Activated B cell treated with CpG ODN at 0.5 μM for 24 hours (primary cell): ENCODE data around the gene SLC8A1. TPM values are rescaled to one million over a fixed set of nuclear protein-coding genes. Genes with fewer than 3 reads are reported as not detected.

Experiments
- ATAC-seq: fragments of 200-7000 bp; cut with Tn5 transposase; one replicate; pipeline ENCODE4 v1.10.0; 2021; ENCODE audit warnings: low read depth, mild to moderate bottlenecking, moderate library complexity
- CTCF ChIA-PET: fragments of 350-600 bp; sonication (Branson Sonifier 250); formaldehyde crosslinking; loops from one replicate; lab custom pipeline; 2021; ENCODE audit warnings: antibody characterized with exemption; lab: Charles Lee
- POLR2A ChIA-PET: fragments of 350-600 bp; sonication (Branson Sonifier 250); formaldehyde crosslinking; loops from one replicate; lab custom pipeline; 2021; ENCODE audit warnings: antibody characterized with exemption; lab: Charles Lee
- DNase-seq: peaks from one replicate; pipeline ENCODE4 v3.0.0; 2022
- H3K27ac Mint-ChIP-seq: one replicate; pipeline ENCODE4 v1.8.0; 2020; ENCODE audit warnings: mixed read lengths
- H3K27me3 Mint-ChIP-seq: one replicate; pipeline ENCODE4 v1.8.0; 2021; ENCODE audit warnings: mixed read lengths
- H3K36me3 Mint-ChIP-seq: one replicate; pipeline ENCODE4 v1.8.0; 2021; ENCODE audit warnings: low read depth, mixed read lengths
- H3K4me1 Mint-ChIP-seq: one replicate; pipeline ENCODE4 v1.8.0; 2021; ENCODE audit warnings: mixed read lengths
- H3K4me3 Mint-ChIP-seq: one replicate; pipeline ENCODE4 v1.8.0; 2020; ENCODE audit warnings: mild to moderate bottlenecking, mixed read lengths
- H3K9me3 Mint-ChIP-seq: one replicate; pipeline ENCODE4 v1.8.0; 2020; ENCODE audit warnings: mixed read lengths
- intact Hi-C: fragments of 100-400 bp; cut with micrococcal nuclease; formaldehyde crosslinking; loops from one replicate; pipeline ENCODE4 v1.15.1; 2024
- total RNA-seq: library from RNA; stranded (reverse); gene quantifications from 2 replicates; pipeline ENCODE4 v1.2.3, GENCODE V29; 2022
- TF ChIP-seq, protein P1 (sequence below): fragments of 200-600 bp; IDR thresholded peaks from one replicate; pipeline ENCODE4 v1.8.0; 2022; ENCODE audit warnings: antibody characterized with exemption, mild to moderate bottlenecking

SLC8A1 gene
- total RNA-seq, 1 donor from 2014 or later = 0.04 TPM

DNA sequence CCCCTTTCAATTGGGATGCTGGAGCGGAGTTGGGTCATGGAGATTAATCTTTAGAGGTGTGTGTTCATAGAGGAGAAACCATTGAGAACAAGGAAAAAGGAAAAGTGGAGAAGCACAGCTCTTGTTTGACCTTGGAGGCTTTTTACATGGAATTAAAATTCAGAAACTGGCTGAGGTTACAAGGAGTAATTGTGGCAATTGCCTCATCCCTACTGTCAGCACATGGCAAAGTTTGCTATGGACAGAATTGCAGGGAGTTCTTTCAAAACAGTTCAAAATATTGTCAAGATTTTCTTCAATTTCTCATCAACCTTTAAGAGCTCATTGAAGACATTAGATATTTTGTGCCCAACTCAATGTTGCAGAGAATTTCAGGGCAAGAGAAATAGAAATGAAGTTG is 232.7 kb downstream of the SLC8A1 start:
- DNase-seq (no peak), ATAC-seq (no peak)
- ChIA-PET POLR2A (no interaction called here), CTCF (no interaction called here)
- Mint-ChIP-seq H3K36me3 (no peaks in the 10 kb centered on the region), H3K4me3 (no peak overlapping the region), H3K27ac (no peak overlapping the region), H3K4me1 (no peaks in the 10 kb centered on the region), H3K9me3 (peaks cover 4% of the 10 kb centered on the region), H3K27me3 (no peaks in the 10 kb centered on the region)
- intact Hi-C loops = no loop called here
- TF ChIP-seq, protein P1, sequence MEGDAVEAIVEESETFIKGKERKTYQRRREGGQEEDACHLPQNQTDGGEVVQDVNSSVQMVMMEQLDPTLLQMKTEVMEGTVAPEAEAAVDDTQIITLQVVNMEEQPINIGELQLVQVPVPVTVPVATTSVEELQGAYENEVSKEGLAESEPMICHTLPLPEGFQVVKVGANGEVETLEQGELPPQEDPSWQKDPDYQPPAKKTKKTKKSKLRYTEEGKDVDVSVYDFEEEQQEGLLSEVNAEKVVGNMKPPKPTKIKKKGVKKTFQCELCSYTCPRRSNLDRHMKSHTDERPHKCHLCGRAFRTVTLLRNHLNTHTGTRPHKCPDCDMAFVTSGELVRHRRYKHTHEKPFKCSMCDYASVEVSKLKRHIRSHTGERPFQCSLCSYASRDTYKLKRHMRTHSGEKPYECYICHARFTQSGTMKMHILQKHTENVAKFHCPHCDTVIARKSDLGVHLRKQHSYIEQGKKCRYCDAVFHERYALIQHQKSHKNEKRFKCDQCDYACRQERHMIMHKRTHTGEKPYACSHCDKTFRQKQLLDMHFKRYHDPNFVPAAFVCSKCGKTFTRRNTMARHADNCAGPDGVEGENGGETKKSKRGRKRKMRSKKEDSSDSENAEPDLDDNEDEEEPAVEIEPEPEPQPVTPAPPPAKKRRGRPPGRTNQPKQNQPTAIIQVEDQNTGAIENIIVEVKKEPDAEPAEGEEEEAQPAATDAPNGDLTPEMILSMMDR = no peak

DNA sequence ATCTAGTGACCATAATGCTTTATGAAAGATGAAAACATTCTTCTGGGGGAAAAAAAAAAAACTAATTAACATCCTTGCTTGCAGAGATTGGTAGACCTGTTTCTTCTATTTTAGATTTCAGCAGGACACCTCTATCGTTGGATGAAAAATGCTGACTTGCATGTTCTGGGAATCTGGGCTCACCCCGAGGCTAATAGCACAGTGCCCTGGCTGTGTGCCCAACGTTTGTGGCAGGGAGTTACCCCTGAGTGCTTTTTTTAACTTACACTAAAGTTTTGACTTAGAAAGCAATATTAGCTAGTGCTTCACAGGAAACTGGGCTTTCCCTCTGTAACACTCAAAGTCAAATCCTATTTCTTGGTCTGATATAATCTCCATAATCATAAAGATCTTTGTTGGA is 233.2 kb downstream of the SLC8A1 start:
- DNase-seq (no peak), ATAC-seq (no peak)
- H3K4me1 Mint-ChIP-seq = no peaks in the 10 kb centered on the region
- CTCF ChIA-PET = no interaction called here
- intact Hi-C loops = no loop called here
- no peak overlapping the region for H3K4me3 Mint-ChIP-seq
- no peaks in the 10 kb centered on the region for H3K36me3 Mint-ChIP-seq
- H3K9me3 Mint-ChIP-seq = peaks cover 4% of the 10 kb centered on the region
- POLR2A ChIA-PET = no interaction called here
- TF ChIP-seq, protein P1 = no peak
- H3K27ac Mint-ChIP-seq = no peak overlapping the region
- no peaks in the 10 kb centered on the region for H3K27me3 Mint-ChIP-seq

DNA sequence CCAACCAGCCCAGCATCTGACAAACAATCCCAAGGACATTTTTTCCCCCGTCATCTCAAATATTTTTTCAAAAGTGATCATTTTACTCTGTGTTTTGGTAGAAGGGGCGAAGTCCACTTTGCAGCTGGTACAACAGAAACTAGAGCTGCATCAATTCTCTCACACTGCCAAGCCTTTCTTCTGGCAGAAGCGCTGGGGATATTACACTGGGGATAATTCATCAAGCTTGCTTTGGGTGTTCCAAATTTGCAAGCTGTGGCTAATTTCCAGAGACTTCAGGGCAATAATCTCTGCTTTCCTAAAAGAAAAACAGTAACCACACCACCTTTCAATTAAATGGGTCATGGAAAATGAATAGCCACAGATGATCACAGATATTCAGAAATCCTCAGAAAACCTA is 238.3 kb downstream of the SLC8A1 start:
- H3K9me3 Mint-ChIP-seq = peaks cover 4% of the 10 kb centered on the region
- no peak for DNase-seq
- no peaks in the 10 kb centered on the region for H3K27me3 Mint-ChIP-seq
- ATAC-seq = no peak
- H3K4me1 Mint-ChIP-seq = peaks cover 8% of the 10 kb centered on the region
- ChIA-PET CTCF (interaction anchor here (1.3 kb wide), 1 partner anchor 339 kb away, joined by 3 read pairs; no protein-coding TSS in a partner anchor), POLR2A (no interaction called here)
- TF ChIP-seq, protein P1 = no peak
- H3K27ac Mint-ChIP-seq = no peak overlapping the region
- H3K36me3 Mint-ChIP-seq = no peaks in the 10 kb centered on the region
- no peak overlapping the region for H3K4me3 Mint-ChIP-seq
- intact Hi-C loops = no loop called here

DNA sequence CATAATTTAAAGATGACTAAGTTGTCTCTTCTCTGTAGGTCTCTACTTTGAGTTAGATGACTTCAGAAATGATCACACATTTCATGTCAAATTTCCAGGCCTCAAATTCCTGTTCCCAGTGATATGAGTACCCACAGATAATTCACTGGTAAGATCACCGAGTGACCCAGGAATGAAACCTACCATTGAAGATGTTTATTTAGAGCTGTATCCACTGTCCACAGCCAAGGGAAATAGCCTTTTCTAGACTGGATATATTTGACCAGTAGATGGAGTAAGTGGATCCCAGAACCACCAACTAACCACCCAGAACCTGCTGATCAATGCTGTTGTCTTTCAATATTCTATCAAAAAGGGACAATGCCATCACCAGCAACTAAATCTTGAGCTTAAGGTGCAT is 238.8 kb downstream of the SLC8A1 start:
- H3K4me3 Mint-ChIP-seq = no peak overlapping the region
- peaks cover 8% of the 10 kb centered on the region for H3K4me1 Mint-ChIP-seq
- no peak for ATAC-seq
- ChIA-PET CTCF (interaction anchor here (1.3 kb wide), 1 partner anchor 340 kb away, joined by 3 read pairs; no protein-coding TSS in a partner anchor), POLR2A (no interaction called here)
- no peak for DNase-seq
- no peaks in the 10 kb centered on the region for H3K27me3 Mint-ChIP-seq
- H3K36me3 Mint-ChIP-seq = no peaks in the 10 kb centered on the region
- H3K9me3 Mint-ChIP-seq = peaks cover 4% of the 10 kb centered on the region
- TF ChIP-seq, protein P1 = no peak
- intact Hi-C loops = no loop called here
- H3K27ac Mint-ChIP-seq = no peak overlapping the region

DNA sequence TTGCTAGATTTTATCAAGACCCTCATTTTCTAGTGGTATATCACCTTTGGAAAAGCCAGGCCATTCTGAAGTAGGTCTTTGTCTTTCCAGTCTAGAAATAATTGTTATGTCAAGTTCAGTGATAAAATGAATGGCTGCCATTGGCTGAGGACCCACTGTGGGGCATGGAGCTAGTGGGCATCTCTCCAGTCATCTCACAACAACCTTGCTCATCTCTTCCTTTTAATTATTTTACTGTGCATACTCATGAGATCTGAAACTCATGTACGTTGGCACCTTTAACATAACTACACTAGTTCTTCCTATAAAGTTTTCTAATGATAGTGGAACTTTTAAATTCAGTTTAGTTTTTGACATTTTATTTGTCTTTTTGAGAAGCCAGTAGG is 240.9 kb downstream of the SLC8A1 start:
- no peak overlapping the region for H3K4me3 Mint-ChIP-seq
- ATAC-seq = no peak
- CTCF ChIA-PET = no interaction called here
- H3K9me3 Mint-ChIP-seq = no peaks in the 10 kb centered on the region
- no peak overlapping the region for H3K27ac Mint-ChIP-seq
- H3K4me1 Mint-ChIP-seq = peaks cover 8% of the 10 kb centered on the region
- no peaks in the 10 kb centered on the region for H3K27me3 Mint-ChIP-seq
- TF ChIP-seq, protein P1 = no peak
- no peaks in the 10 kb centered on the region for H3K36me3 Mint-ChIP-seq
- intact Hi-C loops = no loop called here
- POLR2A ChIA-PET = no interaction called here
- no peak for DNase-seq
